GM19043 (cell line): Measurements from ENCODE around the gene TRAP1.
"Not testable (repeated sequence)": the region's sequence is repeated elsewhere in the genome, so short reads cannot be mapped to it uniquely, and the experiment has no call there.

Source experiments
- ATAC-seq: cut with Tn5 transposase; IDR thresholded peaks from one replicate; pipeline ENCODE4 v1.9.1; 2021; ENCODE audit warnings: low read depth; ENCODE audit not compliant: unreplicated experiment

Gene TRAP1

GRCh38 chr16:3618769-3619141 lies 98.6 kb downstream of the TRAP1 start:
- ATAC-seq, result no peak

- ATAC-seq, result no peak
These were observed 104.5 kb downstream of the TRAP1 start for GRCh38 chr16:3612510-3613466.

- peak; percentile 81 for ATAC-seq
These were observed 106.0 kb downstream of the TRAP1 start, which contains the start of gene SLX4 for GRCh38 chr16:3611146-3611975. TSS of gene SLX4 (minus strand) at chr16:3611606. CDS start at chr16:3608964, 2,642 bp downstream.

GRCh38 chr16:3610698-3611145 lies 106.6 kb downstream of the TRAP1 start:
- no peak for ATAC-seq

- no peak for ATAC-seq
These were observed 107.2 kb downstream of the TRAP1 start for GRCh38 chr16:3609895-3610697.

- ATAC-seq, result not testable (repeated sequence)
These were observed 108.3 kb downstream of the TRAP1 start for GRCh38 chr16:3608976-3609375.

GRCh38 chr16:3608069-3608468 lies 109.3 kb downstream of the TRAP1 start:
- no peak for ATAC-seq
